ENCODE measurements around the gene ALKBH6. TPM values are rescaled to one million over a fixed set of nuclear protein-coding genes. Genes with fewer than 3 reads are reported as not detected.

Gene ALKBH6
- total RNA-seq, 4 donors from 2014 or later: 16.7 to 31.1 (median 18.6) TPM

- TF ChIP-seq CTCF (IDR thresholded peaks at IDR 0.05; ENCODE audit: low read depth): no peak
Observed at GRCh38 chr19:35977446-35978222, 36.4 kb downstream of the ALKBH6 start.

- TF ChIP-seq CTCF (IDR thresholded peaks at IDR 0.05; ENCODE audit: low read depth): no peak
Observed at GRCh38 chr19:35975608-35976214, 38.3 kb downstream of the ALKBH6 start.

- TF ChIP-seq CTCF (IDR thresholded peaks at IDR 0.05; ENCODE audit: low read depth): no peak
Observed at GRCh38 chr19:35973487-35973886, 40.5 kb downstream of the ALKBH6 start.

GRCh38 chr19:35966771-35967170 is 47.2 kb downstream of the ALKBH6 start:
- no peak for TF ChIP-seq CTCF (IDR thresholded peaks at IDR 0.05; ENCODE audit: low read depth)

- no peak for TF ChIP-seq CTCF (IDR thresholded peaks at IDR 0.05; ENCODE audit: low read depth)
Observed at GRCh38 chr19:35963514-35963913, 50.5 kb downstream of the ALKBH6 start.

GRCh38 chr19:35960432-35960972 is 53.5 kb downstream of the ALKBH6 start:
- TF ChIP-seq CTCF (IDR thresholded peaks at IDR 0.05; ENCODE audit: low read depth): no peak

- no peak for TF ChIP-seq CTCF (IDR thresholded peaks at IDR 0.05; ENCODE audit: low read depth)
Observed at GRCh38 chr19:35959968-35960320, 54.1 kb downstream of the ALKBH6 start.
